Body of pancreas (tissue), 4 donors: ENCODE data around the gene SPSB1.

Experiments
- POLR2A ChIP-seq, 3 donors: fragments of 450-650 bp; IDR thresholded peaks; one replicate each; pipeline ENCODE4 v1.6.1; 2016; ENCODE audit warnings: antibody characterized with exemption in 3 of 3, mild to moderate bottlenecking in 2 of 3
- TF ChIP-seq, protein P1 (sequence below), 7 experiments: fragments of 450-650 bp in 4 of 7; fragments of 200-600 bp in 3 of 7; sonication (generic) in 3 of 7; IDR thresholded peaks; one replicate each; pipeline ENCODE4 v1.5.1; 2016 to 2019; ENCODE audit warnings: antibody characterized with exemption in 7 of 7

GRCh38 chr1:9384751-9385245 lies 92.1 kb downstream of the SPSB1 start:
- TF ChIP-seq POLR2A (IDR thresholded peaks at IDR 0.05) = no peak
- TF ChIP-seq, protein P1, sequence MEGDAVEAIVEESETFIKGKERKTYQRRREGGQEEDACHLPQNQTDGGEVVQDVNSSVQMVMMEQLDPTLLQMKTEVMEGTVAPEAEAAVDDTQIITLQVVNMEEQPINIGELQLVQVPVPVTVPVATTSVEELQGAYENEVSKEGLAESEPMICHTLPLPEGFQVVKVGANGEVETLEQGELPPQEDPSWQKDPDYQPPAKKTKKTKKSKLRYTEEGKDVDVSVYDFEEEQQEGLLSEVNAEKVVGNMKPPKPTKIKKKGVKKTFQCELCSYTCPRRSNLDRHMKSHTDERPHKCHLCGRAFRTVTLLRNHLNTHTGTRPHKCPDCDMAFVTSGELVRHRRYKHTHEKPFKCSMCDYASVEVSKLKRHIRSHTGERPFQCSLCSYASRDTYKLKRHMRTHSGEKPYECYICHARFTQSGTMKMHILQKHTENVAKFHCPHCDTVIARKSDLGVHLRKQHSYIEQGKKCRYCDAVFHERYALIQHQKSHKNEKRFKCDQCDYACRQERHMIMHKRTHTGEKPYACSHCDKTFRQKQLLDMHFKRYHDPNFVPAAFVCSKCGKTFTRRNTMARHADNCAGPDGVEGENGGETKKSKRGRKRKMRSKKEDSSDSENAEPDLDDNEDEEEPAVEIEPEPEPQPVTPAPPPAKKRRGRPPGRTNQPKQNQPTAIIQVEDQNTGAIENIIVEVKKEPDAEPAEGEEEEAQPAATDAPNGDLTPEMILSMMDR (IDR thresholded peaks at IDR 0.05) = no peak
